Right hindlimb (tissue), 1 donor: ENCODE data around the gene DSPP.
A peak's percentile ranks its signal among the peaks of the same experiment; 100 is the strongest.
"Not testable (repeated sequence)": the region's sequence is repeated elsewhere in the genome, so short reads cannot be mapped to it uniquely, and the experiment has no call there.

Source experiments
- DNase-seq: peaks from one replicate; pipeline ENCODE4 v3.0.0-alpha.2; 2018

DSPP gene

GRCh38 chr4:87608229-87608628 lies at the start of gene DSPP:
Gene DSPP (plus strand): TSS chr4:87608529. CDS start chr4:87610909, 2,380 bp downstream.
- no peak for DNase-seq

- DNase-seq: peak; percentile 55
Observed at GRCh38 chr4:87559090-87559837, 49.1 kb upstream of the DSPP start.

GRCh38 chr4:87560802-87561201 lies 47.5 kb upstream of the DSPP start:
- DNase-seq: no peak

- no peak for DNase-seq
Observed at GRCh38 chr4:87565746-87566145, 42.6 kb upstream of the DSPP start.

- no peak for DNase-seq
Observed at GRCh38 chr4:87566276-87566675, 42.1 kb upstream of the DSPP start.

GRCh38 chr4:87567191-87567590 lies 41.1 kb upstream of the DSPP start:
- no peak for DNase-seq

GRCh38 chr4:87570290-87570805 lies 38.0 kb upstream of the DSPP start:
- no peak for DNase-seq

- DNase-seq: not testable (repeated sequence)
Observed at GRCh38 chr4:87574376-87574775, 34.0 kb upstream of the DSPP start.

GRCh38 chr4:87574996-87575395 lies 33.3 kb upstream of the DSPP start:
- DNase-seq: no peak

GRCh38 chr4:87575408-87575807 lies 32.9 kb upstream of the DSPP start:
- no peak for DNase-seq

GRCh38 chr4:87575983-87576382 lies 32.3 kb upstream of the DSPP start:
- no peak for DNase-seq

GRCh38 chr4:87579478-87579877 lies 28.9 kb upstream of the DSPP start:
- DNase-seq: no peak

- DNase-seq: no peak
Observed at GRCh38 chr4:87580057-87580456, 28.3 kb upstream of the DSPP start.

GRCh38 chr4:87584222-87584908 lies 24.0 kb upstream of the DSPP start:
- no peak for DNase-seq

- no peak for DNase-seq
Observed at GRCh38 chr4:87589531-87589930, 18.8 kb upstream of the DSPP start.

GRCh38 chr4:87592124-87592523 lies 16.2 kb upstream of the DSPP start:
- DNase-seq: no peak

- DNase-seq: no peak
Observed at GRCh38 chr4:87601361-87601760, 7.0 kb upstream of the DSPP start.

- DNase-seq: no peak
Observed at GRCh38 chr4:87614292-87614890, 6.1 kb downstream of the DSPP start.

- no peak for DNase-seq
Observed at GRCh38 chr4:87616268-87616667, 7.9 kb downstream of the DSPP start.

GRCh38 chr4:87620086-87620485 lies 11.8 kb downstream of the DSPP start:
- DNase-seq: no peak

GRCh38 chr4:87620491-87620890 lies 12.2 kb downstream of the DSPP start:
- no peak for DNase-seq

- DNase-seq: no peak
Observed at GRCh38 chr4:87622303-87622702, 14.0 kb downstream of the DSPP start.

- no peak for DNase-seq
Observed at GRCh38 chr4:87624698-87625097, 16.4 kb downstream of the DSPP start.

GRCh38 chr4:87631668-87632067 lies 23.3 kb downstream of the DSPP start:
- no peak for DNase-seq
